SIG-M5 (cell line): ENCODE results near the gene TNFRSF9.

Source experiments
- DNase-seq: peaks from one replicate; lab custom pipeline; 2025; lab: John Stamatoyannopoulos, UW

TNFRSF9 gene

DNA sequence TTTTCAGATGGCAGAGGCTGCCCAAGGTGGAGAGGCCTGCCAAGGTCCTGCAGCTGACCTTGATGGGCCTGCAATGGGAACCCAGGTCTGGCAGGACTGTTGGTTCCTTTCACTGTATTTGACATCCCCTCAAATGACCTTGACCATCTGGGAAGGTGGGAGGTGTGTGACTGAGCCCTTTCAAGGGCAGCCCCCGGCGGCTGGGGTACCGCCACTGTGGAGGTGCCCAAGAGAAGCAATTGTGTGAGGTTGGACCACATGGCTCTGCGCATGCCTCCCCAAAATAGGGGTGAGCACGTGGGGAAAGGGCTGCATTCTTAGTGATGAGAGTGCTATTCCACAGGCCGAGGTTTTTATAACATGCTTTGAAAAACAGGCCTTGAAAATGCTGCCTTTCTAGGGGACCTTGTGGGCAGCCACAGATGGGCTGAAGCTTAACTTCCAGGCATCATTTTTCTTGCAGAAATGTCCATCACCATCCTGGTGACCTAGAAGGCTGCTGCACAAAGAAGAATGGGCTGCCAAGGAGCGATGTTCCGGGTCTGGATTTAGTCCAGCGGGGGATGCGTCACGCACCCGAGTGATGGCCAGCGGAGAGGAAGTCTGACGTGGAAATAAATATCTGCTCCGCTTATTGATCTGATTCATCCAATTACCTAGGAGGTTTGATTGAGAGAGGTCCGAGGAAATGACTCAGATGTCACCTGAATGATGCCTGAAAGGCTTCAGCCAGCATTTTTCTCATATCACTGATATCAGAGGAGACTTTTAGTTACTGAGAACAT, 71.3 kb downstream of the TNFRSF9 start:
- DNase-seq = no peak

DNA sequence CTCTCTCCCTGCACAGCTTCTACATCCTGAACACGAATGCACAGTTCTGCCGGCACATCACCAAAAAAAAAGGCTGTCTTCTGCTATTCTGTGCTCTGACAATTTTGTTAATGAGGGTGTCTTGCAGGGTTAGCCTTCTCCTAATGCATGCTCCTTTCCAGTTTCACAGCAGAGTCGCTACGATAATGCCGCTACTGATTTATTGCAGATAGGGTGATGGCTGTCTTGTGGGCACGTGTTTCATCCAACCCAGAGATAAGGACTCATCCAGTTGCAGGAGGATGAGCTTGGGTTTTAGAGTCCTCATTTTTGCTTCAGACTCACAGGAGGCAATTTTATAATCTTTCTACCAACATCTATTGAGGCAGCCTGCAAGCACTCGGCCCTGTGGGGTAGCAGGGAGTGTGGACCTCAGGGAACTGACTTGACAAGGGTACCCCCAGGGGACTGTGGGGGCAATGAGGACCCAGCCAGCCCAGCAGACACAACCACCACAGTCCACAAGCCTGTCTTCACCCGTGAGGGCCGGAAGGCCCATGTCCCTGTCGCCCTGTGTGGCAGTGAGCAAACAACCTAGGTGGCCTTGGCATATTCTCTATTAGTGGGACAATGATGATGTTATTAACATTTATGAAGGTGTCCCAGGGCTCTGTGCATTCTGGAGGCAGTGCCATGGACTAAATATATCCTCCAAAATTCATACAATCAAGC, 72.4 kb downstream of the TNFRSF9 start:
- no peak for DNase-seq

DNA sequence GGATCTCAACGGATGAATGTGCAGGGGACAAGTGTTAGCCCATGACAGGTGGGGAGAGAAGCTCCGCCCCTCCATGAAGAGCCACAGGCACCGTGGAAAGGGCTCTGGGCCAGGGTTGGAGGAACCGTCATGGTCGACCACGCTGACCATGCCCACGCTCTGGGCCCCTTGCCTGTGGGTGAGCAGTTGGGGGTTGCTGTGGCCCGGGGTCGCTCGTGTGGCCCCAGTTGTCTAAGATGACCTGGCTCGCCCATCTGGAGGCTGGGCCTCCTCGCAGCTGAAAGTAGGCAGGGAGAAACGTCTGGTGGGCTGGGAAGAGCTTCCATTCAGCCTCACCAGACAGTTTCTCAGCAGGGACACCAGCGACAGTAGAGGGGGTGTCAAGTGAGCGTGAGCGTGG, 74.7 kb downstream of the TNFRSF9 start:
- no peak for DNase-seq
